22Rv1 (cell line): ENCODE results near the gene HIPK4.

Experiments
- CTCF ChIP-seq: fragments of 450-650 bp; IDR thresholded peaks from 2 replicates; pipeline ENCODE4 v1.5.1; 2017; ENCODE audit warnings: mild to moderate bottlenecking
- ZFX ChIP-seq: fragments of 450-650 bp; IDR thresholded peaks from 2 replicates; pipeline ENCODE4 v1.6.1; 2017; ENCODE audit warnings: antibody characterized with exemption, borderline replicate concordance

- TF ChIP-seq CTCF = no peak
- TF ChIP-seq ZFX = no peak
These were observed 18.0 kb upstream of the HIPK4 start for GRCh38 chr19:40407714-40408597.
